Stimulated activated effector memory CD8-positive, alpha-beta T cell treated with anti-CD3 and anti-CD28 coated beads, Interleukin-12 subunit alpha, Interleukin-12 subunit beta, amount 100 ng/mL, for 72 hours (primary cell): Measurements from ENCODE around the gene ARHGAP33.
"Not testable (repeated sequence)": the region's sequence is repeated elsewhere in the genome, so short reads cannot be mapped to it uniquely, and the experiment has no call there.

Source experiments
- ATAC-seq: fragments of 150-1000 bp; cut with Tn5 transposase; 2 replicates; pipeline ENCODE4 v1.10.0; 2021
- DNase-seq, 2 donors: peaks; one replicate each; pipeline ENCODE4 v3.0.0; 2021 to 2022; ENCODE audit warnings: low spot score in 2 of 2
- H3K27ac Mint-ChIP-seq: one replicate; pipeline ENCODE4 v1.8.0; 2022; ENCODE audit warnings: mild to moderate bottlenecking, mixed read lengths
- H3K36me3 Mint-ChIP-seq: one replicate; pipeline ENCODE4 v1.8.0; 2022; ENCODE audit warnings: mild to moderate bottlenecking, mixed read lengths
- H3K4me1 Mint-ChIP-seq: one replicate; pipeline ENCODE4 v1.8.0; 2022; ENCODE audit warnings: mixed read lengths
- H3K4me3 Mint-ChIP-seq: one replicate; pipeline ENCODE4 v1.8.0; 2022; ENCODE audit warnings: mild to moderate bottlenecking, mixed read lengths
- H3K9me3 Mint-ChIP-seq: one replicate; pipeline ENCODE4 v1.8.0; 2022; ENCODE audit warnings: mixed read lengths

ARHGAP33 gene

GRCh38 chr19:35807633-35808032, 32.3 kb downstream of the ARHGAP33 start:
- Mint-ChIP-seq H3K4me3 (no peak overlapping the region), H3K4me1 (peaks cover 20% of the 10 kb centered on the region), H3K36me3 (no peaks in the 10 kb centered on the region), H3K9me3 (no peaks in the 10 kb centered on the region), H3K27ac (no peak overlapping the region)
- DNase-seq (no peak), ATAC-seq (no peak)

- Mint-ChIP-seq H3K36me3 (no peaks in the 10 kb centered on the region), H3K4me1 (no peaks in the 10 kb centered on the region), H3K9me3 (no peaks in the 10 kb centered on the region), H3K27ac (no peak overlapping the region), H3K4me3 (no peak overlapping the region)
- ATAC-seq (peak; percentile 47), DNase-seq (no peak)
Measured at GRCh38 chr19:35811317-35812219, 36.2 kb downstream of the ARHGAP33 start.

GRCh38 chr19:35812220-35813042, 37.1 kb downstream of the ARHGAP33 start, which contains the start of gene PRODH2:
Gene PRODH2 (minus strand): TSS chr19:35812845. CDS start chr19:35812805, 40 bp downstream.
- no peak within 1 kb of the TSS for H3K4me3 Mint-ChIP-seq
- no peaks in the 10 kb centered on the region for H3K4me1 Mint-ChIP-seq
- DNase-seq (no peak), ATAC-seq (peak; percentile 11)
- no peaks in the 10 kb centered on the region for H3K9me3 Mint-ChIP-seq
- no peaks in the 10 kb centered on the region for H3K36me3 Mint-ChIP-seq
- no peak within 1 kb of the TSS for H3K27ac Mint-ChIP-seq

GRCh38 chr19:35813043-35813890, 37.9 kb downstream of the ARHGAP33 start:
- Mint-ChIP-seq H3K4me1 (no peaks in the 10 kb centered on the region), H3K36me3 (no peaks in the 10 kb centered on the region), H3K9me3 (no peaks in the 10 kb centered on the region), H3K27ac (no peak overlapping the region), H3K4me3 (no peak overlapping the region)
- ATAC-seq (no peak), DNase-seq (no peak)

- Mint-ChIP-seq H3K4me3 (no peak overlapping the region), H3K4me1 (no peaks in the 10 kb centered on the region), H3K9me3 (no peaks in the 10 kb centered on the region), H3K27ac (no peak overlapping the region), H3K36me3 (no peaks in the 10 kb centered on the region)
- ATAC-seq, result no peak
- no peak for DNase-seq
Measured at GRCh38 chr19:35816262-35816661, 40.9 kb downstream of the ARHGAP33 start.

GRCh38 chr19:35816846-35817245, 41.5 kb downstream of the ARHGAP33 start:
- Mint-ChIP-seq H3K27ac (no peak overlapping the region), H3K4me3 (no peak overlapping the region), H3K4me1 (no peaks in the 10 kb centered on the region), H3K36me3 (no peaks in the 10 kb centered on the region), H3K9me3 (no peaks in the 10 kb centered on the region)
- DNase-seq, result no peak
- no peak for ATAC-seq

GRCh38 chr19:35818445-35818844, 43.1 kb downstream of the ARHGAP33 start:
- DNase-seq (no peak), ATAC-seq (no peak)
- no peak overlapping the region for H3K4me3 Mint-ChIP-seq
- no peaks in the 10 kb centered on the region for H3K4me1 Mint-ChIP-seq
- H3K36me3 Mint-ChIP-seq, result no peaks in the 10 kb centered on the region
- H3K27ac Mint-ChIP-seq, result no peak overlapping the region
- no peaks in the 10 kb centered on the region for H3K9me3 Mint-ChIP-seq

GRCh38 chr19:35822579-35822978, 47.2 kb downstream of the ARHGAP33 start:
- H3K9me3 Mint-ChIP-seq, result no peaks in the 10 kb centered on the region
- ATAC-seq, result no peak
- H3K27ac Mint-ChIP-seq, result no peak overlapping the region
- H3K4me3 Mint-ChIP-seq, result no peak overlapping the region
- H3K4me1 Mint-ChIP-seq, result no peaks in the 10 kb centered on the region
- H3K36me3 Mint-ChIP-seq, result no peaks in the 10 kb centered on the region
- no peak for DNase-seq

- DNase-seq, result no peak
- no peak overlapping the region for H3K4me3 Mint-ChIP-seq
- ATAC-seq, result no peak
- no peak overlapping the region for H3K27ac Mint-ChIP-seq
- H3K4me1 Mint-ChIP-seq, result no peaks in the 10 kb centered on the region
- H3K9me3 Mint-ChIP-seq, result no peaks in the 10 kb centered on the region
- no peaks in the 10 kb centered on the region for H3K36me3 Mint-ChIP-seq
Measured at GRCh38 chr19:35824150-35824549, 48.8 kb downstream of the ARHGAP33 start.

- Mint-ChIP-seq H3K4me3 (no peak overlapping the region), H3K9me3 (no peaks in the 10 kb centered on the region), H3K36me3 (no peaks in the 10 kb centered on the region), H3K4me1 (no peaks in the 10 kb centered on the region), H3K27ac (no peak overlapping the region)
- DNase-seq (peak in 1 of 2 donors; percentile 24), ATAC-seq (peak; percentile 47)
Measured at GRCh38 chr19:35828692-35829301, 53.4 kb downstream of the ARHGAP33 start.

GRCh38 chr19:35830986-35831385, 55.6 kb downstream of the ARHGAP33 start:
- H3K4me3 Mint-ChIP-seq, result no peak overlapping the region

GRCh38 chr19:35832054-35832453, 56.7 kb downstream of the ARHGAP33 start:
- ATAC-seq (no peak), DNase-seq (no peak)
- H3K9me3 Mint-ChIP-seq, result no peaks in the 10 kb centered on the region
- H3K4me1 Mint-ChIP-seq, result no peaks in the 10 kb centered on the region
- H3K36me3 Mint-ChIP-seq, result no peaks in the 10 kb centered on the region
- H3K27ac Mint-ChIP-seq, result no peak overlapping the region
- H3K4me3 Mint-ChIP-seq, result no peak overlapping the region

More at GRCh38 chr19:35830986-35831385, 55.6 kb downstream of the ARHGAP33 start:
- DNase-seq (no peak), ATAC-seq (no peak)
- no peaks in the 10 kb centered on the region for H3K36me3 Mint-ChIP-seq
- H3K27ac Mint-ChIP-seq, result no peak overlapping the region
- no peaks in the 10 kb centered on the region for H3K9me3 Mint-ChIP-seq
- H3K4me1 Mint-ChIP-seq, result no peaks in the 10 kb centered on the region

GRCh38 chr19:35833972-35834371, 58.6 kb downstream of the ARHGAP33 start:
- H3K4me1 Mint-ChIP-seq, result no peaks in the 10 kb centered on the region
- no peak overlapping the region for H3K4me3 Mint-ChIP-seq
- no peaks in the 10 kb centered on the region for H3K9me3 Mint-ChIP-seq
- H3K36me3 Mint-ChIP-seq, result no peaks in the 10 kb centered on the region
- ATAC-seq, result no peak
- H3K27ac Mint-ChIP-seq, result no peak overlapping the region
- no peak for DNase-seq

- DNase-seq, H3K4me1 Mint-ChIP-seq, H3K4me3 Mint-ChIP-seq, H3K27ac Mint-ChIP-seq, H3K36me3 Mint-ChIP-seq, H3K9me3 Mint-ChIP-seq, ATAC-seq: not testable (repeated sequence)
Measured at GRCh38 chr19:35836096-35836495, 60.7 kb downstream of the ARHGAP33 start.
